ENCODE data around the gene BBS2. TPM values are rescaled to one million over a fixed set of nuclear protein-coding genes. Genes with fewer than 3 reads are reported as not detected.

The BBS2 gene
- total and polyA plus RNA-seq, 9 of the 15 experiments (the other 6 are each of a cell fraction or from before 2014, with no cell fraction given): 4.2 to 22.7 (median 10.2) TPM

DNA sequence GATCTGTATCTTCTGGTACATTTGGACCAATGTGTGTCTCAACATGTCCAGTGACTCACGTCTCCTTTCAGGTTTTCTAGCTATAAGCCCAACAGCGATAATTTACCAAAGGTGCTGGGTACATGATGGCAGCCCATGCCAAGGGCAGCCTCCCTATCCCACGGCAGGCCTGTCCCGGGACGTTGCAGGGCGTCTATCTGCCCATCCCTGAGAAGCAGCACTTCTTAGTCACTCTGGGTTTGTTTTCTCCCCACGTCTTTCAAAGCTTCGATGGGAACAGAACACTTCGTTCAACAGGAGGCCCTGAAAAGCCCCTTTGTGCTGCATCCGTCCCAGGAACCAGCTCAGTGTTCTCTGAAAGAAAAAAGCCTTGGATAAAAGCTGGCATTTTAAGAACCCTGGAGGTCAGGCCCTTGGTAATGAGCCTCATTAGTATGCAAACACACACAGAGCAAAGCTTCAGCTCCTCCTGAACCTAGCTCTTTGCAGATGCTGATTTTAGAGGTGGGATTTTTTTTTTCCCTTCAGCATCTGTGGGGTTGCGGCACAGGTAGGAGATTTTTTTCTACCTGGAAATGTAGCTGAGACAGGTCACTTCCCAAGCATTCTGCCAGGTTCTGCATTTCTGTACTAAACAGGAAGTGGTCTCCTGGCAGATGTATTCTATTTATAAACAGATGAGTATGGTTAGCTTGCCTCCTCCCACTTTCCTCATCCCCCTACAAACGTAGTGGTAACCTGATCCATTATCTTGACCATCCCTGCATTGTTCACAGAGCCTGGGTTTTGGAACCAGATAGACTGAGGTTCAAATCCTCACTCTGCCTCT lies 27.5 kb upstream of the BBS2 start (continued):
- TF ChIP-seq, protein P1, sequence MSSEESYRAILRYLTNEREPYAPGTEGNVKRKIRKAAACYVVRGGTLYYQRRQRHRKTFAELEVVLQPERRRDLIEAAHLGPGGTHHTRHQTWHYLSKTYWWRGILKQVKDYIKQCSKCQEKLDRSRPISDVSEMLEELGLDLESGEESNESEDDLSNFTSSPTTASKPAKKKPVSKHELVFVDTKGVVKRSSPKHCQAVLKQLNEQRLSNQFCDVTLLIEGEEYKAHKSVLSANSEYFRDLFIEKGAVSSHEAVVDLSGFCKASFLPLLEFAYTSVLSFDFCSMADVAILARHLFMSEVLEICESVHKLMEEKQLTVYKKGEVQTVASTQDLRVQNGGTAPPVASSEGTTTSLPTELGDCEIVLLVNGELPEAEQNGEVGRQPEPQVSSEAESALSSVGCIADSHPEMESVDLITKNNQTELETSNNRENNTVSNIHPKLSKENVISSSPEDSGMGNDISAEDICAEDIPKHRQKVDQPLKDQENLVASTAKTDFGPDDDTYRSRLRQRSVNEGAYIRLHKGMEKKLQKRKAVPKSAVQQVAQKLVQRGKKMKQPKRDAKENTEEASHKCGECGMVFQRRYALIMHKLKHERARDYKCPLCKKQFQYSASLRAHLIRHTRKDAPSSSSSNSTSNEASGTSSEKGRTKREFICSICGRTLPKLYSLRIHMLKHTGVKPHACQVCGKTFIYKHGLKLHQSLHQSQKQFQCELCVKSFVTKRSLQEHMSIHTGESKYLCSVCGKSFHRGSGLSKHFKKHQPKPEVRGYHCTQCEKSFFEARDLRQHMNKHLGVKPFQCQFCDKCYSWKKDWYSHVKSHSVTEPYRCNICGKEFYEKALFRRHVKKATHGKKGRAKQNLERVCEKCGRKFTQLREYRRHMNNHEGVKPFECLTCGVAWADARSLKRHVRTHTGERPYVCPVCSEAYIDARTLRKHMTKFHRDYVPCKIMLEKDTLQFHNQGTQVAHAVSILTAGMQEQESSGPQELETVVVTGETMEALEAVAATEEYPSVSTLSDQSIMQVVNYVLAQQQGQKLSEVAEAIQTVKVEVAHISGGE (CRISPR knock-in tag; IDR thresholded peaks at IDR 0.05): no peak
- TF ChIP-seq TAF9B (IDR thresholded peaks at IDR 0.05; ENCODE audit: partially characterized antibody) (no peak), ZBTB17 (CRISPR knock-in tag; IDR thresholded peaks at IDR 0.05) (no peak), MCM7 (IDR thresholded peaks at IDR 0.05) (no peak), MAFF (IDR thresholded peaks at IDR 0.05; ENCODE audit: low read length) (no peak), KLF10 (CRISPR knock-in tag; IDR thresholded peaks at IDR 0.05) (no peak), NR1H2 (CRISPR knock-in tag; IDR thresholded peaks at IDR 0.05) (no peak), TBP (optimal IDR thresholded peaks at IDR 0.05; ENCODE audit: low read depth, low read length) (peak; percentile 36), CAMTA2 (CRISPR knock-in tag; conservative IDR thresholded peaks at IDR 0.05) (no peak), ZNF133 (CRISPR knock-in tag; IDR thresholded peaks at IDR 0.05) (no peak)
- TF ChIP-seq, protein P2, sequence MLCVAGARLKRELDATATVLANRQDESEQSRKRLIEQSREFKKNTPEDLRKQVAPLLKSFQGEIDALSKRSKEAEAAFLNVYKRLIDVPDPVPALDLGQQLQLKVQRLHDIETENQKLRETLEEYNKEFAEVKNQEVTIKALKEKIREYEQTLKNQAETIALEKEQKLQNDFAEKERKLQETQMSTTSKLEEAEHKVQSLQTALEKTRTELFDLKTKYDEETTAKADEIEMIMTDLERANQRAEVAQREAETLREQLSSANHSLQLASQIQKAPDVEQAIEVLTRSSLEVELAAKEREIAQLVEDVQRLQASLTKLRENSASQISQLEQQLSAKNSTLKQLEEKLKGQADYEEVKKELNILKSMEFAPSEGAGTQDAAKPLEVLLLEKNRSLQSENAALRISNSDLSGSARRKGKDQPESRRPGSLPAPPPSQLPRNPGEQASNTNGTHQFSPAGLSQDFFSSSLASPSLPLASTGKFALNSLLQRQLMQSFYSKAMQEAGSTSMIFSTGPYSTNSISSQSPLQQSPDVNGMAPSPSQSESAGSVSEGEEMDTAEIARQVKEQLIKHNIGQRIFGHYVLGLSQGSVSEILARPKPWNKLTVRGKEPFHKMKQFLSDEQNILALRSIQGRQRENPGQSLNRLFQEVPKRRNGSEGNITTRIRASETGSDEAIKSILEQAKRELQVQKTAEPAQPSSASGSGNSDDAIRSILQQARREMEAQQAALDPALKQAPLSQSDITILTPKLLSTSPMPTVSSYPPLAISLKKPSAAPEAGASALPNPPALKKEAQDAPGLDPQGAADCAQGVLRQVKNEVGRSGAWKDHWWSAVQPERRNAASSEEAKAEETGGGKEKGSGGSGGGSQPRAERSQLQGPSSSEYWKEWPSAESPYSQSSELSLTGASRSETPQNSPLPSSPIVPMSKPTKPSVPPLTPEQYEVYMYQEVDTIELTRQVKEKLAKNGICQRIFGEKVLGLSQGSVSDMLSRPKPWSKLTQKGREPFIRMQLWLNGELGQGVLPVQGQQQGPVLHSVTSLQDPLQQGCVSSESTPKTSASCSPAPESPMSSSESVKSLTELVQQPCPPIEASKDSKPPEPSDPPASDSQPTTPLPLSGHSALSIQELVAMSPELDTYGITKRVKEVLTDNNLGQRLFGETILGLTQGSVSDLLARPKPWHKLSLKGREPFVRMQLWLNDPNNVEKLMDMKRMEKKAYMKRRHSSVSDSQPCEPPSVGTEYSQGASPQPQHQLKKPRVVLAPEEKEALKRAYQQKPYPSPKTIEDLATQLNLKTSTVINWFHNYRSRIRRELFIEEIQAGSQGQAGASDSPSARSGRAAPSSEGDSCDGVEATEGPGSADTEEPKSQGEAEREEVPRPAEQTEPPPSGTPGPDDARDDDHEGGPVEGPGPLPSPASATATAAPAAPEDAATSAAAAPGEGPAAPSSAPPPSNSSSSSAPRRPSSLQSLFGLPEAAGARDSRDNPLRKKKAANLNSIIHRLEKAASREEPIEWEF (CRISPR knock-in tag; IDR thresholded peaks at IDR 0.05): no peak
- TF ChIP-seq, protein P3, sequence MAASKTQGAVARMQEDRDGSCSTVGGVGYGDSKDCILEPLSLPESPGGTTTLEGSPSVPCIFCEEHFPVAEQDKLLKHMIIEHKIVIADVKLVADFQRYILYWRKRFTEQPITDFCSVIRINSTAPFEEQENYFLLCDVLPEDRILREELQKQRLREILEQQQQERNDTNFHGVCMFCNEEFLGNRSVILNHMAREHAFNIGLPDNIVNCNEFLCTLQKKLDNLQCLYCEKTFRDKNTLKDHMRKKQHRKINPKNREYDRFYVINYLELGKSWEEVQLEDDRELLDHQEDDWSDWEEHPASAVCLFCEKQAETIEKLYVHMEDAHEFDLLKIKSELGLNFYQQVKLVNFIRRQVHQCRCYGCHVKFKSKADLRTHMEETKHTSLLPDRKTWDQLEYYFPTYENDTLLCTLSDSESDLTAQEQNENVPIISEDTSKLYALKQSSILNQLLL (CRISPR knock-in tag; IDR thresholded peaks at IDR 0.05; ENCODE audit: borderline replicate concordance): no peak
- TF ChIP-seq, protein P4, sequence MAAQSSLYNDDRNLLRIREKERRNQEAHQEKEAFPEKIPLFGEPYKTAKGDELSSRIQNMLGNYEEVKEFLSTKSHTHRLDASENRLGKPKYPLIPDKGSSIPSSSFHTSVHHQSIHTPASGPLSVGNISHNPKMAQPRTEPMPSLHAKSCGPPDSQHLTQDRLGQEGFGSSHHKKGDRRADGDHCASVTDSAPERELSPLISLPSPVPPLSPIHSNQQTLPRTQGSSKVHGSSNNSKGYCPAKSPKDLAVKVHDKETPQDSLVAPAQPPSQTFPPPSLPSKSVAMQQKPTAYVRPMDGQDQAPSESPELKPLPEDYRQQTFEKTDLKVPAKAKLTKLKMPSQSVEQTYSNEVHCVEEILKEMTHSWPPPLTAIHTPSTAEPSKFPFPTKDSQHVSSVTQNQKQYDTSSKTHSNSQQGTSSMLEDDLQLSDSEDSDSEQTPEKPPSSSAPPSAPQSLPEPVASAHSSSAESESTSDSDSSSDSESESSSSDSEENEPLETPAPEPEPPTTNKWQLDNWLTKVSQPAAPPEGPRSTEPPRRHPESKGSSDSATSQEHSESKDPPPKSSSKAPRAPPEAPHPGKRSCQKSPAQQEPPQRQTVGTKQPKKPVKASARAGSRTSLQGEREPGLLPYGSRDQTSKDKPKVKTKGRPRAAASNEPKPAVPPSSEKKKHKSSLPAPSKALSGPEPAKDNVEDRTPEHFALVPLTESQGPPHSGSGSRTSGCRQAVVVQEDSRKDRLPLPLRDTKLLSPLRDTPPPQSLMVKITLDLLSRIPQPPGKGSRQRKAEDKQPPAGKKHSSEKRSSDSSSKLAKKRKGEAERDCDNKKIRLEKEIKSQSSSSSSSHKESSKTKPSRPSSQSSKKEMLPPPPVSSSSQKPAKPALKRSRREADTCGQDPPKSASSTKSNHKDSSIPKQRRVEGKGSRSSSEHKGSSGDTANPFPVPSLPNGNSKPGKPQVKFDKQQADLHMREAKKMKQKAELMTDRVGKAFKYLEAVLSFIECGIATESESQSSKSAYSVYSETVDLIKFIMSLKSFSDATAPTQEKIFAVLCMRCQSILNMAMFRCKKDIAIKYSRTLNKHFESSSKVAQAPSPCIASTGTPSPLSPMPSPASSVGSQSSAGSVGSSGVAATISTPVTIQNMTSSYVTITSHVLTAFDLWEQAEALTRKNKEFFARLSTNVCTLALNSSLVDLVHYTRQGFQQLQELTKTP (IDR thresholded peaks at IDR 0.05; ENCODE audit: low read depth in 1 of 2, partially characterized antibody in 2 of 2): no peak

All from K562 (cell line).